Fibroblast of villous mesenchyme (primary cell): ENCODE measurements around the gene ZNF282. TPM values are rescaled to one million over a fixed set of nuclear protein-coding genes. Genes with fewer than 3 reads are reported as not detected.
A peak's percentile ranks its signal among the peaks of the same experiment; 100 is the strongest.

ENCODE experiments used
- DNase-seq: peaks from one replicate; pipeline ENCODE4 v3.0.0-alpha.2; 2010; ENCODE audit warnings: low read depth
- H3K4me3 ChIP-seq: 2 replicates; pipeline ENCODE4 v1.5.1; 2011; ENCODE audit warnings: low read depth, mild to moderate bottlenecking, low read length
- total RNA-seq: library from RNA; depleted of rRNA; stranded (reverse); fragments of >200 nt; gene quantifications from 2 replicates; pipeline ENCODE4 v1.2.3, GENCODE V29; 2012
- TF ChIP-seq, protein P1 (sequence below): IDR thresholded peaks from 2 replicates; pipeline ENCODE4 v1.5.1; 2012; ENCODE audit warnings: low read depth, mild to moderate bottlenecking, low read length; ENCODE audit not compliant: insufficient read depth

ZNF282 gene
- total RNA-seq, 1 donor: 21.6 TPM

DNA sequence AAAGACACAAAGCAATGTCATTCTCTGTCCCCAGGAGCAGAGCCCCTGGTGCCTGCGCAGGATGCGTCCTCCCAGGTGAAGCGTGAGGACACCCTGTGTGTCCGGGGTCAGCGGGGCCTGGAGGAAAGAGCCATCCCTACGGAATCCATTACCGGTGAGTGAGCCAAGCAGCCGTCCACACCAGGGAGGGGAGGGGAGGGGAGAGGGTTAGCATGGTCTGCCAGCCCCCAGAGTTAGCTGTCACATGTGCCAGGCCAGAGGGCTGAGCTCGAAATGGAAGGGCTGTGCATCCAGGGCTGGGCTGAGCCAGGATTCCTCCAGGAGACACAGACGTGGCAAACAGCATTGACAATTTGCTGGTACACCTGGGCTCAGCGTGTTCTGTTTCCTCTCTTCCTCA lies 15.2 kb downstream of the ZNF282 start:
- DNase-seq: no peak
- H3K4me3 ChIP-seq: no peak overlapping the region
- TF ChIP-seq, protein P1, sequence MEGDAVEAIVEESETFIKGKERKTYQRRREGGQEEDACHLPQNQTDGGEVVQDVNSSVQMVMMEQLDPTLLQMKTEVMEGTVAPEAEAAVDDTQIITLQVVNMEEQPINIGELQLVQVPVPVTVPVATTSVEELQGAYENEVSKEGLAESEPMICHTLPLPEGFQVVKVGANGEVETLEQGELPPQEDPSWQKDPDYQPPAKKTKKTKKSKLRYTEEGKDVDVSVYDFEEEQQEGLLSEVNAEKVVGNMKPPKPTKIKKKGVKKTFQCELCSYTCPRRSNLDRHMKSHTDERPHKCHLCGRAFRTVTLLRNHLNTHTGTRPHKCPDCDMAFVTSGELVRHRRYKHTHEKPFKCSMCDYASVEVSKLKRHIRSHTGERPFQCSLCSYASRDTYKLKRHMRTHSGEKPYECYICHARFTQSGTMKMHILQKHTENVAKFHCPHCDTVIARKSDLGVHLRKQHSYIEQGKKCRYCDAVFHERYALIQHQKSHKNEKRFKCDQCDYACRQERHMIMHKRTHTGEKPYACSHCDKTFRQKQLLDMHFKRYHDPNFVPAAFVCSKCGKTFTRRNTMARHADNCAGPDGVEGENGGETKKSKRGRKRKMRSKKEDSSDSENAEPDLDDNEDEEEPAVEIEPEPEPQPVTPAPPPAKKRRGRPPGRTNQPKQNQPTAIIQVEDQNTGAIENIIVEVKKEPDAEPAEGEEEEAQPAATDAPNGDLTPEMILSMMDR: no peak

DNA sequence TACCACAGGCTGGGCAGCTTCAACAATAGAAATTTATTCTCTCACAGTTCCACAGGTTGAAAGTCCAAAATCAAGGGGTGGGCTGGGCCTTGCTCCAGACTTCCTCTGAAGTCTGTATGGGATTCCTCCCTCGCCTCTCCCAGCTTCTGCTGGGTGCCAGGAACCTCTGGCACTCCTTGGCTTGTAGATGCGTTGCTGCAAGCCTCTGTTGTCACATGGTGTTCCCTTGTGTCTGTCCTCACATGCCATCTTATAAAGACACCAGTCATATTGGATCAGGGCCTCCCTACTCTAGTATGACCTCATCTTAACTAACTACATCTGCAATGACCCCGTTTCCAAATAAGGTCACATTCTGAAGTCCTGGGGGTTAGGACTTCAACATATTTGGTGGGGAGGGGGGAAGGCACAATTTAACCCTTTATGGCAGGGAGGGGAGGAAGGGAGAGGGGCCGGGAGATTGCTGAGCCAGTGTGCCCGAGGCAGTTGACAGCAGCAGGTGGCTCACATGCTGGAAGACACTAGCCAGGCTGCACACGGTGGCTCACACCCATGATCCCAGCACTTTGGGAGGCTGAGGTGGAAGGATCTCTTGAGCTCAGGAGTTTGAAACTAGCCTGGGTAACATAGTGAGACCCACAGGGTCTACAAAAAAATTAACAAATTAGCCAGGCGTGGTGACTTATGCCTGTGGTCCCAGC lies 18.8 kb downstream of the ZNF282 start:
- TF ChIP-seq, protein P1: no peak
- no peak overlapping the region for H3K4me3 ChIP-seq
- no peak for DNase-seq

DNA sequence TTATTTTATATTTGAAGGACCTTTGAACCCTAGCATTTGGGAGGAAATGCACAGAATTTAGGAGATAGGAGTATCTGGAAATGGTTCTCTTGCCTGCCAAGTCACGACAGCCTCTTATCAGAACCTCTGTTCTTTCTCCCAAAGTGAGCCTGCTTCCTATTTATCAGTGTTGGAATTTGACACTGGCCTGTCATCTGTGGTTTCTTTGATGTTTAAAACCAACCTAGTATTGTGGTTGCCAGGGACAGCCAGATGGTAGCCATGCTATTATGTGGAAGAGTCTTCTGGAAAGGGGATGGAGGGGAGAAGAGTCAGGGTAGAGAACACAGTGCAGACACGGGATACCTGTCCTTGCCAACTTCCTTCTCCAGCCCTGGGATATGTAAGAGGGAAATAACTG lies 21.1 kb downstream of the ZNF282 start:
- DNase-seq: no peak
- TF ChIP-seq, protein P1: no peak
- H3K4me3 ChIP-seq: no peak overlapping the region

DNA sequence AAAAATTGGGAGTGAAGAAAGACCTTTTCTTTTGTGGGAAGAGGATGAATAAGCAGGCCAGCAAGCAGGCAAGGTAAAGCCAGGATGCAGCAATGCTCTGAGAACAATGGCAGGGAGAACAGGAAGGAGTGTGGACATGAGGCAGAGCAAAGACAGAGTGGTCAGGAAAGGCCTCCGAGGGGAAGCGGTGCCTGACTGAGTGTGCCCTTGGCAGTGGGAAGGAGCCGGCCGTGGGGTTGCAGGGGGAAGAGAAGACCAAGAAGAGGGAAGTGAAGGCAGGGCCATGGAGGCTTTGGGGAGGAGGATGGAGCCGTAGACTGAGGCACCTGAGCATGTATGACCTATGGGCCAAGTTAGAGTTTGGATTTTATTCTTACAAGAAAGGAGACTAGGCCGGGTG lies 22.2 kb downstream of the ZNF282 start:
- no peak for DNase-seq
- H3K4me3 ChIP-seq: no peak overlapping the region
- TF ChIP-seq, protein P1: no peak

DNA sequence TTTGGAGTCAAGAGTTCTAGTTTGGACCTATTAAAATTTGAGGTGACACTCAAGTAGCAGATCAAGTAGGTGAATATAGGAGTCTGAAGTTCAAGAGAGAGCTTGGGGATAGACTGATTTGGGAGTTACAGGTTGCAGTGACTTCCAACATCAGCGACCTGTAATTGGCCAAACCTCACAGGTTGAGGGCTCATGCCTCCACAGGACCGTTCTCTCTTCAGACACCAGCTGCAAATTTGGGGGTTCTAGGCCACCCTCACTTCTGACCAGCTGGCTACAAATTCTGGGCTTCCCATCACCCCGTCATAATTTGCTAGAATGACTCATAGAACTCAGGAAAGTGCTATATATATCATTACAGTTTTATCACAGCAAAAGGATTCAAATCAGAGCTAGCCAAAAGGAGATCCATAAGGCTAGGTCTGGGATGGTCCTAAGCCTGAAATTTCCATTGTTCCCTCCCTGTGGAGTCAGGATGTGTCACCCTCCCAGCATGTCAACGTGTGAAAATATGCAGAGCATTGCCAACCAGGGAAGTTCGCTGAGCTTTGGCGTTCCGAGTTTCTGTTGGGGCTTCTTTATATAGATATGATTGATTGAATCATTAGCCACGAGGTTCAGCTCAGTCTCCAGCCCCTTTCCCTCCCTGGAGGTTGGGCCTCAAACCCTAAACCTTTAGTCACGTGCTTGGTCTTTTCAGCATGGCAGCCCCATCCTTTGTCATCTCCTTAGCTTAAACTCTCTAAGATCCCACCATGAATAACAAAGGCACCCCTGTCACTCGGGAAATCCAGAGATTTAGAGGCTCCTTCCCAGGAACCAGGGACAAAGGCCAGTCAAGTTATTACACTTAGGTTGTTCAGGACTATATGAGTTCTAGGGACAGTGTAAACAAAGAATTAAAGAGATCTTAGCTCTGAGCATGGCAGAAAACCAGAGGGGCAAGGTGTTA lies 23.4 kb downstream of the ZNF282 start:
- H3K4me3 ChIP-seq: no peak overlapping the region
- TF ChIP-seq, protein P1: no peak
- DNase-seq: no peak

DNA sequence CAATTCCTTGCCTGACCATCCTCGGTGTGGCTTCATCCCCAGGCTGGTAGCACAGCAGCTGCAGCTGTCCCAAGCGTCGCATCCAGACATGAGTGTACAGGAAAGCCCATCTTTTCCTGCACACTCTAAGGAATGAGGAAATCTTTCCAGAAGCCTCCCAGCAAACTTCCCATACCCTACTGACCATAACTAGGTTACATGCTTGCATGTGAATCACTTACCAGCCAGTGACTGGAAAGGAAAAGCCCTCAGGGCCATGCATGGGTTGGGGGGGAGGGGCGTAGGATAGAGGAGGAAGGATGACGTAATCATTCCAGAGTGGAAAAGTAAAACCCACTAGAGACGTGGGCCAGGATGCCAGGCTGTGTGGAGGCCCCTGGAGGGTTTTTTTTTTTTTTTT lies 25.2 kb downstream of the ZNF282 start:
- DNase-seq: peak; percentile 57
- H3K4me3 ChIP-seq: no peak overlapping the region
- TF ChIP-seq, protein P1: no peak
